GM11168 (cell line): Measurements from ENCODE around the gene CDKAL1.
"Not testable (repeated sequence)": the region's sequence is repeated elsewhere in the genome, so short reads cannot be mapped to it uniquely, and the experiment has no call there.

Experiments used
- in situ Hi-C: fragments of 300-500 bp; cut with MboI; formaldehyde crosslinking; loops from one replicate; pipeline ENCODE4 v1.12.0; 2022; ENCODE audit warnings: low sequenced_read_pairs; ENCODE audit not compliant: unreplicated experiment

Gene CDKAL1

GRCh38 chr6:20549398-20549797 is 15.1 kb downstream of the CDKAL1 start:
- in situ Hi-C loops, result not testable (repeated sequence)

- in situ Hi-C loops, result loop anchor here (25.0 kb wide), 1 partner anchor 633 kb away; no protein-coding TSS in a partner anchor
Observed at GRCh38 chr6:20554326-20554725, 20.1 kb downstream of the CDKAL1 start.

- in situ Hi-C loops, result loop anchor here (25.0 kb wide), 1 partner anchor 632 kb away; no protein-coding TSS in a partner anchor
Observed at GRCh38 chr6:20554817-20555216, 20.6 kb downstream of the CDKAL1 start.

GRCh38 chr6:20559924-20560551 is 25.8 kb downstream of the CDKAL1 start:
- in situ Hi-C loops, result loop anchor here (10.0 to 25.0 kb wide), 2 partner anchors 627 to 1025 kb away; no protein-coding TSS in a partner anchor

GRCh38 chr6:20563377-20563776 is 29.1 kb downstream of the CDKAL1 start:
- in situ Hi-C loops, result loop anchor here (10.0 to 25.0 kb wide), 2 partner anchors 624 to 1021 kb away; no protein-coding TSS in a partner anchor

GRCh38 chr6:20564269-20564668 is 30.0 kb downstream of the CDKAL1 start:
- in situ Hi-C loops, result loop anchor here (10.0 to 25.0 kb wide), 2 partner anchors 623 to 1021 kb away; no protein-coding TSS in a partner anchor

DNA sequence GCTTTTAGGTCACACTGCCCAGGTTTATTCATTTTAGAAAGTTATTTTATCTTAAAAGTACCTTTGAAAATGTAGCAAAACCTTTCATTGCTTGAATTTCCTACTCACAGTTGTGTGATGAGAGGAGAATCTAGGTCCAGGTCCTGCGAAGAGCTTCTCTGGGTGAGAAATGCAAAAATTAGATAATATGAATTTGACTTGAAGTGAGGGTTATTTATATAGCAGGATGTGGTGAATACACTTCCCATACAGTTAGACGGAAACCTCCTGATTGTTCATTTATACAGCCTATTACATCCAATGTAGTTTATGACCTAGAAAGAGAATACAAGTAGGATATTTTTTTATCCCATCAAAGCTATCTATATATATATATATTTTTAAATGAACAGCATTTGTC is 30.5 kb downstream of the CDKAL1 start:
- in situ Hi-C loops, result loop anchor here (10.0 to 25.0 kb wide), 2 partner anchors 623 to 1020 kb away; no protein-coding TSS in a partner anchor

- in situ Hi-C loops, result loop anchor here (10.0 to 25.0 kb wide), 2 partner anchors 622 to 1019 kb away; no protein-coding TSS in a partner anchor
Observed at GRCh38 chr6:20565342-20565741, 31.1 kb downstream of the CDKAL1 start.

GRCh38 chr6:20566109-20566508 is 31.9 kb downstream of the CDKAL1 start:
- in situ Hi-C loops, result loop anchor here (10.0 to 25.0 kb wide), 2 partner anchors 621 to 1019 kb away; no protein-coding TSS in a partner anchor

- in situ Hi-C loops, result loop anchor here (10.0 to 25.0 kb wide), 2 partner anchors 618 to 1016 kb away; no protein-coding TSS in a partner anchor
Observed at GRCh38 chr6:20569000-20569610, 34.8 kb downstream of the CDKAL1 start.

- in situ Hi-C loops, result loop anchor here (25.0 kb wide), 1 partner anchor 616 kb away; no protein-coding TSS in a partner anchor
Observed at GRCh38 chr6:20571261-20571660, 37.0 kb downstream of the CDKAL1 start.

DNA sequence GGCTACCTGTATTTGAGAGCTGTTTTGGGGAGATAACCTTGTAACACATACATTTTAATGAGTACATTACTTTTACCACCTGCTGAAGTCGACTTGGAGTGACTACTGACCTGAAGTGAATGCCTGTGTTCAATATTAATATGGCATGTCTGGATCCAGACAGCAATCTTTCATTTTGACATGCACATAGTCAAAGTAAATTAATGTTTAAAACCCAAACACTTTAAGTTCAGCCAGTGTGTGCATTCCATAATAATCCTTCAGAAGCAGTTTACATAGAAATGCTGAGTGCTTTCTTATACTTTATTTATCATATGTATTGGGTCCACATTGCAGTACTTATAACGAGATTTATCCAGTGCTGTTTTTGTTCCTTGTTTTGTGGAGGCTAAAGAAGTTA is 38.0 kb downstream of the CDKAL1 start:
- in situ Hi-C loops, result loop anchor here (25.0 kb wide), 1 partner anchor 615 kb away; no protein-coding TSS in a partner anchor

- in situ Hi-C loops, result loop anchor here (25.0 kb wide), 1 partner anchor 614 kb away; no protein-coding TSS in a partner anchor
Observed at GRCh38 chr6:20572940-20573339, 38.7 kb downstream of the CDKAL1 start.

GRCh38 chr6:20574355-20574754 is 40.1 kb downstream of the CDKAL1 start:
- in situ Hi-C loops, result loop anchor here (25.0 kb wide), 1 partner anchor 613 kb away; no protein-coding TSS in a partner anchor

- in situ Hi-C loops, result no loop called here
Observed at GRCh38 chr6:20575125-20575524, 40.9 kb downstream of the CDKAL1 start.

DNA sequence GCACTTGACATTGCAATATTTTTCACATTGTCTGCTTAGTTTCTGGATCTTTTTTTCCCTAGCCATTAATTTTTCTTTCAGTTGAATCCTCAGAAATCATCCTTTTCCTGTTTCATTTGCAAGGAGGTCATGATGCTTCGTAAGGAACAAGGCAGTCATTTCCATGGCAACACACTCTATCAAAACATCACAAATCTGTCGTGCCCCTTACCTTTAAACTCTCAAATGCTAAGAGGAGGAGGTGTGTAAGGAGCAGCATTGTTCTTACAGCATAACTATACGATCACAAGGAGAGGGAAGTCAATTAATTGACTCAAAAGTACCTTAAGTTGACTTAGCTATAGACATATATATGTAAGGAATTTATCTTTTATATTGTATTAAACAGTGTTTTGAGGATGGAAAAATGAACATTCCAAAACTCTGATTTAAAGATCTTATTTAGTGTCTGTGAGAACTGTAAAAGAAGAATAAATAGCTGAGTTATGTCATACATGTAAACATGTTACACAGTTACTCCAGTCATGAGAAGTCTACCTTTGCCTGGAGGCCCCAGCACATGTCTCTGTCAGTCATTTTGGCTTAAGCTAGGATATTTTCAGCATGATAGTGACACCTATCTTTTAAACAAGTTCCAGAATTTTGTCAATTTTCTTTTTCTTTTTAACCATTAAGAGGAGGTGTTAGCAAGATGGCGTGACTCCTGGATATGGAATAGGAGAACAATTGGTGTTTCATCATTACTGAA is 41.6 kb downstream of the CDKAL1 start:
- in situ Hi-C loops, result no loop called here

DNA sequence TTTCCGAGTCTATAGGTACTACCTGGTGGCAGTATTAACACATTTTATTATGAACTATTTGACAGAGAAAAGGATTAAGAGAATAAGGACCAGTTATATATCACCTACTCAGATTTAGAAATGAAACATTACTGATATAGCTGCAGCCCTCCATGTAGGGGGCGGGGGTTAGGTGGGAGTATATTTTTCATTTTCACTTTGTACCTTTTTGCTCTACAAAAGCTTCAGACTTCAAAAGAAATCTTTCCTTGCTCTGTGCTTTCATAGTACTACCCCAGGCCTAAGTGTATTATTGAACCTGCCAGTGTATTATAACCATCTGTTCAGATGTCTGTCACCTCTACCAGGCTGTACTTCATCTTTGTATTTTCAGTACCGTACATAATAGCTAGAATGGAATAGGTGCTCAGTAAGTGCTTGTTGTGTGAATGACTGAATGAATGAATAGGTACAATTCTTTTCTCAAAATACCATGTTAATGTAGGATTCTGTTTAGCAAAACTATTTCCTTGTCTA is 43.0 kb downstream of the CDKAL1 start:
- in situ Hi-C loops, result no loop called here

DNA sequence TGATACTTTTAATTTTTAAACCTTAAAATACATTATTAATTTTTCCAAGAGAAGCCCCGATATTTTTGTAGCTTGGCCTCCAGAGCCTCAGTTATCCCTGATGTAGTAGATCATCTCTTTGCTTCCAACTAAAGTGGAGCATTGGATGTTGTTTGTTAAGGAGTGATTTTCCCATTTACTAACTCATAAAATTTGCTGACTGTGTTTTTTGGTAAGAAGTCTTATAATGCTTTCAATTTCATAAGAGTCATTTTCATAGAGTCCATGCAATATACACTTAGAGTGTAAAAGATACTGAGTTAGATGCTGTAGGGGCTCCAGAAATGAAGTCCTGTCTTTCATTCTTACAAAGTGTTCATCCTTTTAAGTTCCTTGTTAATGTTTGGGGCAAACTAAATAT is 46.8 kb downstream of the CDKAL1 start:
- in situ Hi-C loops, result no loop called here

DNA sequence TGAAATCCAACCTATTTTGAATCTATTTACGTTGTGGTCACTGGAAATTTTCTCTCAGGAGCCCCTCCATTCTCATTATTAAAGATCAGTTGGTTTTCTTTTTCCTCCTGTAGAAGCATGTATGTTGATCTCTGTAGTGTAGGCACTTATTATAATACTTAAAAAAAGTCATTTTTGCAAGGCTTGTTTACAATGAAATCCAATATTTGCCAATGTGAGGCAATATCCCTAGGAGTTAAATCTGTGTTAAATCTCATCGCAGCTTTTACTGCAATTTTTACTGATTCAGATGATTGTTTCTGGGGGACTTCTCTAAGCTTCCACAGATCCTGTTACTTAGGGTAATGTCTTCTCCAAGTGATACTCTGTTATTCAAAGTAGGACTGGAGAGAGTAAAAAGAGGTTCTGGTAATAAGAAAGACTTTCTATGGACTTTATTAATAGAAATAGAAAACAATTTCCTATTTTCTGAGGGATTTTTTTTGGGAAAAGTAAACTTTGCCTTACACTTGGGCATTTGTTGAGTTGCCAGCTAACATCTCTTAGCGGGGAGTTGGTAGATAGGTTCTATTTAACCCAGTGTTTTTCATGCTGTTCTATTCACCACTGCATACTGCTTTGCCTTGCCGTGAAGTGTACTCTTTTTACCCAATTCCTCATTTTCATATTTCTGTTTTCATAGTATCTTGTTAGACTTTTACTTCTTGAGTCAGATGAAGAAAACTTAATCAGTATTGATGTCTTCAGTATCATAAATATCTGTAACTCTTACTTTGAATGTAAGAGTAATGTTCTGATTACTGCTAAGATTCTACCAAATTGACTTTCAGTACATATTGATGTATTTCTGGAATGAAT is 48.6 kb downstream of the CDKAL1 start:
- in situ Hi-C loops, result no loop called here
